ENCODE measurements around the gene NACAD.

NACAD gene

Small RNA genes within 50 kb of the gene (small RNA-seq; reads per million reads assigned to genes)
- 4.8 reads per million in 2 experiments for gene SNORA5A
- 0 reads per million in 2 experiments for gene SNORA5B
- 3.9 to 82.0 reads per million in 2 experiments for gene SNORA5C

Measured in SK-N-DZ (cell line).